ENCODE results near the gene KLK3. TPM values are rescaled to one million over a fixed set of nuclear protein-coding genes. Genes with fewer than 3 reads are reported as not detected.

The KLK3 gene
- total and polyA plus RNA-seq, 7 donors: 1.8 to 4.2 (median 3.0) TPM; not detected in 4

DNA sequence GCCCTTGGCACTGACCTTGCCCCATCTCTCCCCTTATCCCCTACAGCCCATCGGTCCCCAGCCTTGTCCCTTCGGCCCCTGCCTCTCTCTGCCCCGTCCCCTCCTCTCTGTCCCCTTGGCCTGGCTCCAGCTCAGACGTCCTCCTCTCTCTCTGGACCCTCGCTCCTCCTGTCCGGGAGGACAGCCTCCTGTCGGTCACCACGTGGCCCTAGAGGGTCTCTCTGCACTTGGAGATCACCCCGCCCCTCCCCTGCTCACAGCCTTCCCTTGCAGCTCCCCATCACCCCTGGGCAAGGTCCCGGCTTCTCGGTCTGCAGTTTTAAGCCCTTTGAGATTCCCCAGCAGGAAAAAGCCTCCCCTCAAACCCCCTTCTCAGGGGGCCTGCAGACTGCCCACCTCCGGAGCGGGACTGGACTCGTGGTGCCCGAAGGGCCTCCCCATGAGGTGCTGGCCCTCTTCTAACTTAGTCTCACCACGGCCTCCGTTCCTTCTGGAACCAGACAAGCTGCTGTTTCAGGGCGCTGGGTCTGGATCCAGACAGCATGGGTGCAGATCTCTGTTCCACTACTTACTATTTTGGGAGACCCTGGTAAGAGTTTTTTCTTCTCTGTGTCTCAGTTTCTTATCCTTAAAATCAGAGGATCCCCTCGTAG, 18.0 kb upstream of the KLK3 start:
- H3K27ac ChIP-seq: peak overlapping the region in 1 of 4 donors; percentile 8
- TF ChIP-seq, protein P1, sequence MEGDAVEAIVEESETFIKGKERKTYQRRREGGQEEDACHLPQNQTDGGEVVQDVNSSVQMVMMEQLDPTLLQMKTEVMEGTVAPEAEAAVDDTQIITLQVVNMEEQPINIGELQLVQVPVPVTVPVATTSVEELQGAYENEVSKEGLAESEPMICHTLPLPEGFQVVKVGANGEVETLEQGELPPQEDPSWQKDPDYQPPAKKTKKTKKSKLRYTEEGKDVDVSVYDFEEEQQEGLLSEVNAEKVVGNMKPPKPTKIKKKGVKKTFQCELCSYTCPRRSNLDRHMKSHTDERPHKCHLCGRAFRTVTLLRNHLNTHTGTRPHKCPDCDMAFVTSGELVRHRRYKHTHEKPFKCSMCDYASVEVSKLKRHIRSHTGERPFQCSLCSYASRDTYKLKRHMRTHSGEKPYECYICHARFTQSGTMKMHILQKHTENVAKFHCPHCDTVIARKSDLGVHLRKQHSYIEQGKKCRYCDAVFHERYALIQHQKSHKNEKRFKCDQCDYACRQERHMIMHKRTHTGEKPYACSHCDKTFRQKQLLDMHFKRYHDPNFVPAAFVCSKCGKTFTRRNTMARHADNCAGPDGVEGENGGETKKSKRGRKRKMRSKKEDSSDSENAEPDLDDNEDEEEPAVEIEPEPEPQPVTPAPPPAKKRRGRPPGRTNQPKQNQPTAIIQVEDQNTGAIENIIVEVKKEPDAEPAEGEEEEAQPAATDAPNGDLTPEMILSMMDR (IDR thresholded peaks at IDR 0.05): no peak
- no peak for TF ChIP-seq POLR2AphosphoS5 (IDR thresholded peaks at IDR 0.05)
- TF ChIP-seq POLR2A (IDR thresholded peaks at IDR 0.05): no peak
- TF ChIP-seq EP300 (IDR thresholded peaks at IDR 0.05): no peak
- peak overlapping the region in 1 of 4 donors; percentile 56 for H3K4me3 ChIP-seq
- H3K9me3 ChIP-seq: no peaks in the 10 kb centered on the region
- no peak for DNase-seq
- no peaks in the 10 kb centered on the region for H3K36me3 ChIP-seq
- intact Hi-C loops (cut with DNase I): no loop called here
- peaks cover 0 to 18% (median 14%) of the 10 kb centered on the region in 3 donors for H3K27me3 ChIP-seq
- 22 to 49% methylated on average over 19 of the region's 19 CpGs for WGBS, 2 donors
- H3K4me1 ChIP-seq: peaks cover 0 to 14% (median 10%) of the 10 kb centered on the region in 4 donors

DNA sequence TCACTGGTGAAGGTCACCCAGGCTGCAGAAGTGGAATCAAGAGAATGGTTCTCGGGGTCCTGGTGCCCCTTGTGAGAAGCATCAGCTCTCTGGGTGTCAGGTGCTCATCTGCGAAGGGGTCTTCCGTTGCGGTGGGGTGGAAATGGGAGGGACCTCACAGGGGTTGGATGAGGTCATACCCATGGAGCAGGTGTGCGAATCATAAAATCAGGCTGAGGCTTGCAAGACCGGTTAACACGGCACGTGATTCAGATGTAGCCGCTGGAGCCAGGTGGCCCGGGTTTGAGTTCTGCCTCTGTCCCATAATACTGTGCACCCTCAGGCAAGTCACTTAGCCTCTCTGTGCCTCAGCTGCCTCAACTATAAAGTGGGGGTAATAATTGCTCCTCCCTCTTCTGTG, 17.4 kb upstream of the KLK3 start:
- H3K4me1 ChIP-seq: peaks cover 0 to 14% (median 10%) of the 10 kb centered on the region in 4 donors
- TF ChIP-seq EP300 (IDR thresholded peaks at IDR 0.05): no peak
- TF ChIP-seq, protein P1 (IDR thresholded peaks at IDR 0.05): no peak
- no peak for TF ChIP-seq POLR2A (IDR thresholded peaks at IDR 0.05)
- no peak for TF ChIP-seq POLR2AphosphoS5 (IDR thresholded peaks at IDR 0.05)
- H3K4me3 ChIP-seq: no peak overlapping the region
- no peaks in the 10 kb centered on the region for H3K9me3 ChIP-seq
- peak; percentile 46 for DNase-seq
- peaks cover 0 to 17% (median 14%) of the 10 kb centered on the region in 3 donors for H3K27me3 ChIP-seq
- WGBS, 2 donors: 16 to 53% methylated on average over 10 of the region's 10 CpGs
- no peak overlapping the region for H3K27ac ChIP-seq
- no peaks in the 10 kb centered on the region for H3K36me3 ChIP-seq
- intact Hi-C loops (cut with DNase I): no loop called here

DNA sequence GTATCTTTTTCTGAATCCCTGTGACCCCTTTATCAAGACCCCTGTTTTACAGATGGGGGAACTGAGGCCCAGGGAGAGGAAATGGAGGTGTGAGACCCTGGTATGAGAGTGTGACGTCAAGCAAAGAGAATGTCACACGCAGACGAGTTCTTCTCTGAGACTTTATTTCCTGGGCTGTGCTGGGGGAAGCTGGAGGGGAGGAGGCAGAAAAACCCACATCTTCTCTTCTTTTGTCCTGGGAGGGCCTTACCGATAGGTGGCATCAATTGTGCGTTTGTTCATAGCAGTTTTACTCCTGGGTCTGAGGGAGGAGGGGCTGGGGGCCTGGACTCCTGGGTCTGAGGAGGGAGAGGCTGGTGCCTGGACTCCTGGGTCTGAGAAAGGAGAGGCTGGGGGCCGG, 16.5 kb upstream of the KLK3 start:
- peaks cover 0 to under 1% (median 0%) of the 10 kb centered on the region in 4 donors for H3K9me3 ChIP-seq
- 16 to 23% methylated on average over 6 of the region's 6 CpGs for WGBS, 2 donors
- no peaks in the 10 kb centered on the region for H3K36me3 ChIP-seq
- H3K4me1 ChIP-seq: peaks cover 0 to 14% (median 10%) of the 10 kb centered on the region in 4 donors
- DNase-seq: peak; percentile 21
- no peak overlapping the region for H3K27ac ChIP-seq
- intact Hi-C loops (cut with DNase I): no loop called here
- no peak overlapping the region for H3K4me3 ChIP-seq
- TF ChIP-seq POLR2A (IDR thresholded peaks at IDR 0.05) (no peak), POLR2AphosphoS5 (IDR thresholded peaks at IDR 0.05) (no peak), EP300 (IDR thresholded peaks at IDR 0.05) (no peak)
- TF ChIP-seq, protein P1 (IDR thresholded peaks at IDR 0.05): no peak
- H3K27me3 ChIP-seq: peaks cover 0 to 14% (median 10%) of the 10 kb centered on the region in 3 donors

DNA sequence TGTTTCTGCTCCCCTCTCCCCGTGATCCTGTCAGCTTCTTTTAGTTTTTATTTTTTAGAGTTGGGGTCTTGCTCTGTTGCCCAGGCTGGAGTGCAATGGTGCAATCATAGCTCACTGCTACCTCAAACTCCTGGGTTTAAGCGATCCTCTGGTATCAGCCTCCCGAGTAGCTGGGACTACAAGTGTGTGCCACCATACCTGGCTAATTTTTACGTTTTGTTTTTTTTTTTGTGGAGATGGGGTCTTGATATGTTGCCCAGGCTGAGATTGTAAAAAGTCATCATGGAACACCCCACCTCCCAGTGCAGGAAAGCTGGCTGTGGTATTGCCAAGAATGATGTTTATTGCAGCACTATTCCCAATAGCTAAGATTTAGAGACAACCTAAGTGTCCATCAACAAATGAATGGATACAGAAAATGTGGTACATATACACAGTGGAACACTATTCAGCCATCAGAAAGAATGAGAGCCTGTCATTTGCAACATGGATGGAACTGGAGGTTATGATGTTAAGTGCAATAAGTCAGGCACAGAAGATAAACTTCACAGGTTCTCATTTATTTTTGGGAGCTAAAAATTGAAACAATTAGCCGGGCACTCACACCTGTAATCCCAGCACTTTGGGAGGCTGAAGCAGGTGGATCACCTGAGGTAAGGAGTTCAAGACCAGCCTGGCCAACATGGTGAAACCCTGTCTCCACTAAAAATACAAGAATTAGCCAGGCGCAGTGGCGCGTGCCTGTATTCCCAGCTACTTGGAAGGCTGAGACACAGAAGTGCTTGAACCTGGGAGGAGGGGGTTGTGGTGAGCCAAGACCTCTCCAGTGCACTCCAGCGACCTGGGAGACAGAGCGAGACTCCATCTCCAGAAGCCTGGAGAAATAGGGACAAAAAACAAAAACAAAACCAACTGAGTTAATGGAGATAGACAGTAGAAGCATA, 14.7 kb upstream of the KLK3 start:
- peaks cover 0 to 2% (median 0%) of the 10 kb centered on the region in 4 donors for H3K9me3 ChIP-seq
- no peaks in the 10 kb centered on the region for H3K36me3 ChIP-seq
- no peak for DNase-seq
- intact Hi-C loops (cut with DNase I): no loop called here
- peaks cover 0 to 14% (median 14%) of the 10 kb centered on the region in 3 donors for H3K27me3 ChIP-seq
- H3K4me1 ChIP-seq: peaks cover 0 to 13% (median 10%) of the 10 kb centered on the region in 4 donors
- WGBS, 2 donors: 82 to 89% methylated on average over 10 of the region's 10 CpGs
- no peak overlapping the region for H3K4me3 ChIP-seq
- no peak overlapping the region for H3K27ac ChIP-seq
- no peak for TF ChIP-seq EP300 (IDR thresholded peaks at IDR 0.05)
- TF ChIP-seq POLR2AphosphoS5 (IDR thresholded peaks at IDR 0.05): no peak
- TF ChIP-seq, protein P1 (IDR thresholded peaks at IDR 0.05): no peak
- no peak for TF ChIP-seq POLR2A (IDR thresholded peaks at IDR 0.05)

All from sigmoid colon (tissue), 7 donors.